Stimulated activated naive CD4-positive, alpha-beta T cell treated with Interleukin-2 at 50 U/mL for 16 hours (primary cell): ENCODE measurements around the gene EOLA1.
"Not testable (repeated sequence)": the region's sequence is repeated elsewhere in the genome, so short reads cannot be mapped to it uniquely, and the experiment has no call there.

Experiments used
- DNase-seq: peaks from one replicate; lab custom pipeline; 2025; lab: John Stamatoyannopoulos, UW

Gene EOLA1

DNA sequence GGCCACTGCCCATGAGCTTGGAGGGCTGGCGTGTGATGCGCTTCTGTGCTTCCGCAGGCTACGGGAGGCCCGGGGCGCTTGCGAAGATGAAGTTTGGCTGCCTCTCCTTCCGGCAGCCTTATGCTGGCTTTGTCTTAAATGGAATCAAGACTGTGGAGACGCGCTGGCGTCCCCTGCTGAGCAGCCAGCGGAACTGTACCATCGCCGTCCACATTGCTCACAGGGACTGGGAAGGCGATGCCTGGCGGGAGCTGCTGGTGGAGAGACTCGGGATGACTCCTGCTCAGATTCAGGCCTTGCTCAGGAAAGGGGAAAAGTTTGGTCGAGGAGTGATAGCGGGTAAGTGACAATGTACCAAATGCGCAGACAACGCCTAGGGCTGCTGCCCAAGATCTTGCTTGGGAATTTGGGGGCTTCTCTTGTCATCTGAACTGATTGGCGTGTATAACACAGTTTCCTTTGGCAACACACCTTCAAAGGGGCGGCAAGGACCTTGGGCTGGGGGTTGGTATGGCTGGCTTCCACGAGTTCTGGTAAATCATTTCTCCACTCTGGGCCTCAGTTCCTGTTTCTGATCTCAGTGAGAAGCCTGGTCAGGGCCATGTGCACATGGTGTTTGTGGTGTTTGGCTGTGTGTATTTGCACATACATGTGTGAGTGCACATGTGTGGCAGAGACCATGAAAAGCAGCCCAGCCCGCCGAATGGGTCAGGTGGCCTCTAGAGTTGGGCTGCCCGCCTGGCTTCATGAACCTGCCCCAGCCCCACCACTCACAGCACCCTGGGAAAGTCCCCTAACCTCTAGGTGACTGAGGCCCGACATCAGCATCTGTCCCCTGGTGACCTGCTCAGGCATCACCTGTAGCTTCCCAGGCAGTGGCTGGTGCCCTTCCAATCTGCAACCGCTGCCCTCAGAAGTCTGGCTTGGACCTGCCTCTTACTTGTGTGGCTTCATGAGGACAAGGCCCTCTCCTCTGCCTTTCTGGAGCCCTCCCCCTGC, 5.0 kb downstream of the EOLA1 start:
- not testable (repeated sequence) for DNase-seq

DNA sequence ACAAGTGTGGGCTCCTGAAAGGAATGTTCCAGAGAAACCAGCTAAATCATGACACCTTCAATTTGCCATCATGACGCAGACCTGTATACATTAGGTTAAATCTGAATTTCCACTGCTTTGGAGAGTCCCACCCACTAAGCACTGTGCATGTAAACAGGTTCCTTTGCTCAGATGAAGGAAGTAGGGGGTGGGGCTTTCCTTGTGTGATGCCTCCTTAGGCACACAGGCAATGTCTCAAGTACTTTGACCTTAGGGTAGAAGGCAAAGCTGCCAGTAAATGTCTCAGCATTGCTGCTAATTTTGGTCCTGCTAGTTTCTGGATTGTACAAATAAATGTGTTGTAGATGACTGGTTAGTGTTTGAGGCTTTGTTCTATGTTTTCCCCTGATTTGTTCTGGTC, 6.2 kb downstream of the EOLA1 start:
- not testable (repeated sequence) for DNase-seq

DNA sequence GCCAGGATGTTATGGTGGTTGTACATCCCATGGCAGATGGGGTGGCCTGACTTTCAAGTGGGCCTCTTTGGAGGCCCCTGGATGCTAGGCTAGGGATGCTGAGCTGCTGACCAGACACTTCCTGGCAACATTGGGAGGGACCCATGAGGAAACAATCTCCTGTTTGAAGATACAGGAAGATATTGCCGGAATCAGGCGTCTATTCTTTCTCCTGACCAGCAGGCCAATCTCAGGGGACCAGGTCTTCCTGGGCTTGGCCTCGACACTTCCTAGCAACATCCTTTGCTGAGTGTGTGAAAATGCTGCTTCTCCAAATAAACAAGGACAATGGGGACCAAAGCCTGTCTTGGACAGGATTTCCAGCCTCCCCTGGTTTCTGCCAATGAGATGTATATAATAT, 7.0 kb downstream of the EOLA1 start:
- not testable (repeated sequence) for DNase-seq

DNA sequence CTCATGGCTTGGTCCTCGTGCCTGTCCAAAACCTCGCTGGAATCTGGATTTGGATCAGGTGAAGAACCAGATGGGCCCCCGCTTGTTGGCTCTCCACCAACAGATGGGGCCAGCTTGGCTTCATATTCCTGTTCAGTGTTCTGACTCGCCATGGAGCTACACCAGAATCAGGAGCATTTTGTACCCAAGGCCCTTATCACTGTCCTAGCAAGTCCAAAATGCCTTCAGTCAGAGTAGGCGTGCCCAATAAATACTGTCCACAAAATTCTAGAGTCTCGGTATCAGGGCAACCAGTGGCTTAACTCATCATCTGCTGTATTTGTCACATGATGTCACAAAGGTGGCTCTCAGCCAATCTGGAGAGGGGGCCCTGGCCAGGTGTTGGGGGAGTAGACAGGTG, 8.9 kb downstream of the EOLA1 start, which contains the start of gene HSFX3:
Gene HSFX3, minus strand, starts transcription at position 224 of the 400 bp plus-strand sequence. Its CDS starts 72 bp downstream, at position 152.
- not testable (repeated sequence) for DNase-seq

DNA sequence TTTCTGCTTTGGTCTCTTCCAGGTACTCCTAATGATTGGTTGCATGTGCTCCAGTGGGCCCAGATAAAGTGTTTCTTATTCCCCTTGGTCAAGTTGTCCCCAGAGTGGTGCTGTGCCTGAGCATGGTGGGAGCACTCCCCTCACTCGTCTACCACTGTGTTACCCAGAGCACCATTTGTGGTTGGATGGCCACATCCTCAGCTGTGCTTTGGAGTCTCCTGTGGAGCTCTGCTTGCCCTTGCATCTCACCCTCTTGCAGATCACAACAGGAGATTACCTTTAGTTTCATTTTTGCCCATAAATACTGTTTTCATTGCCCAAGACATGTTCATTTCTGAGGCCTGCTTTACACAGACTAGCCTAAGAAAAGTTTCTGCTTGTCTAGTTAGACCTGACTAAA, 9.6 kb downstream of the EOLA1 start:
- DNase-seq = not testable (repeated sequence)

DNA sequence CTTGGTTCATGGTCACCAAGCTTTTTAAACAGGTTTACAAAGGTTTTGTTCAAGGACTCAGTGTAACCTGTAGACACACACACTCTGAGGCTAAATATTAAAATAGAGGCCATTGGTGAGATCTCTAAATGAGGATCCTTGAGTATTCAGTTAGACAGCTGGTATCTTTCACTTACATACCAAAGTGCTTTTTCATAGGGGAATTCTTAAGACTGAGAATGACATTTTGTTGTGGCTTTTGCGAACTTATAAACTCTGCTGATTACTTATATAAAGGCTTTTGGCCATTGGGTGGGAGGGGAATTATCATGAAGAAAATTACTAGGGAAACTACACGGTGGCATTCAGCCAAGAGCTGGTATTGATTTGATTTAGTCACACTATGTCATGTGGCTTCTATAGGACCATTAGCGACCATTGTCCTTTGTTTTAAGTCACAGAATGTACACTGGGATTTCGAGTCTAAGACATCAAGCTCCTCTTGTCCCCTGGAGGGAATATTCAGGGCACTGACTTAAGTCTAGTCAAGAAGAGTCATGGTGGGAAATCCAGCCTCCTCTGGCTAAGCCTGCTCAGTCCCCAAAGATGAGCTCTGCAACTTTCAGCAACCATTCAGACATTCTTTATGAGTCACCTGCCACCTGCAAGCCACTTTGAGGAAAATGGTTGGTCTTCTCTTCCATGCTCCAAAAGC, 10.6 kb downstream of the EOLA1 start:
- not testable (repeated sequence) for DNase-seq

DNA sequence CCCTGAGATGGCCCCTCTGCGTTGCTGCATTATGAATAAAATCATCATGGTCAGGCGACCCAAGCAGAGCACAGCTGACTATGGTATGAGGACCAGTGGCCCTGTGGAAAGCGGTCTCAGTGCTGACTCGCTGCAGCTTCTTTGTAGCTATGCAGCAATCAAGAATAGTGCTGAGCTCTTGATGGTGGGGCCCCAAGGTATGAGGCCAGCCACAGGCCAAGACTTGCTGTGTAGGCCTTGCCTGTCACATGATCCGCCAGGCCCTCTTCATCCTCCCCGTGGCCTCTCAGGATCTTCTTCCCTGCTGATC, 11.1 kb downstream of the EOLA1 start:
- DNase-seq = not testable (repeated sequence)

DNA sequence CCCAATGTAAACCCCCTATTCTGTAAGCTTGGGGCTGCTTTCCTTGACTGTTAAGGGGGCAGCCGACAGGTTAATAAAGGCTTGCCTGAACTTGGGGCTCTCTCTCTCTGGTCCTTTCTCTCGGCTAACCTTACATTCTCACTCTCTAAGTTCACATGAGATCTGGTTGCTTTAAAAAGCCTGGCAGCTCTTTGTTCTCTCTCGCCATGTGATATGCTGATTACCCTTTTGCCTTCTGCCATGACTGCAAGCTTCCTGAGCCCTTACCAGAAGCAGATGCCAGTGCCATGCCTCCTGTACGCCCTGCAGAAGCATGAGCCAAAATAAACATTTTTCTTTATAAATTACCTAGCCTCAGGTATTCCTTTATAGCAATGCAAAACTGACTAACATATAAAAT, 14.4 kb downstream of the EOLA1 start:
- not testable (repeated sequence) for DNase-seq

DNA sequence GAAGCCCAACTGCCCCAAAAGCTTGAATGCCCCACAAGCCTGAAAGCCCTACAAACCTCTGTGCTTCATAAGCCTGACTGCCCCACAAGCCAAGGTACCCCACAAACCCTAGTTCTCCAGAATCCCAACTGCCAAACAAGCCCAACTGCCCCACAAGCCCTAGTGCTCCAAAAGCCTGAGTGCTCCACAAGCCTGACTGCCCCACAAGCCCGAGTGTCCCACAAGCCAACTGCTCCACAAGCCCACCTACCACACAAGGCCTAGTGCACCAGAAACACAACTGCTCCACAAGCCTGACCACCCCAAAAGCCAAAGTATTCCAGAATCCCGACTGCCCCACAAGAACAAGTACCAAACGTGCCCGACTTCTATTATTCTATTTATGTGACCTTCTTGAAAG, 22.5 kb downstream of the EOLA1 start:
- DNase-seq = no peak

DNA sequence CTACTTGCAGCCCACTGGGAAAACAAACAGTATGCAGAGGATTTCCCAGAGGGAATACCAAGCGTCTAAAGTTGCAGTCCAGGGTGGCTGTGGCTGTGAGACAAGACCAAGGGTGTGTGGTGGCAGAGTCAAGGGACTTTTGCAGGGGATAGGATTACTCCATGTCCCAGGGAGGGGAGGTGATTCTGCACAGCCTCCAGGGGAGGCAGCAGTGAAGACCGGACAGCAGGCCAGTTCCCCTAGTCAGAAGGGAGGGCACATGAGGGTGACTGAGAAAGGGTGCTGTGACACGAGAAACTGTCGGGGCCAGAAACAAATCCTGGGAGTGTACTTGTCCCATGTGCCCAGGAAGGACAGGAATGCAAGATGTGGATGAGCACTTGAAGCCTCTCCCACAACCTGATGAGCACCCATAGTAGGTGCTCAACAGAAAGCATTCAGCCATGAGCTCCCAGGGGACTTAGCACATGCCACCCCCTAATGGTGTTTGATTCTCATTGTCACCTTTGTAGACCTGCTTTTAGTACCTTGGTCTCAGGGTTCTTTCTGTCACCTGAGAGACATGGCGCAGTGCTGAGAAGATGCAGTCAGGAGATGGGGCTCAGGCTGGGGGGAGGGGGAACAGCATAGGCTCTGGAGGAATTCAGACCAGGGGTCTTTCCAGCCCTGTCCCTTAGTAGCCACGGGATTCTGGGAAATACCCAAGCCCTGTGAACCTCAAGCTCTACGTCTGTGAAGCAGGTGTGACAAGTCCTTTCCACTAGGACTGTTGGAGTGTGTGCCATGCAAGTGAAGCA, 27.0 kb downstream of the EOLA1 start:
- no peak for DNase-seq

DNA sequence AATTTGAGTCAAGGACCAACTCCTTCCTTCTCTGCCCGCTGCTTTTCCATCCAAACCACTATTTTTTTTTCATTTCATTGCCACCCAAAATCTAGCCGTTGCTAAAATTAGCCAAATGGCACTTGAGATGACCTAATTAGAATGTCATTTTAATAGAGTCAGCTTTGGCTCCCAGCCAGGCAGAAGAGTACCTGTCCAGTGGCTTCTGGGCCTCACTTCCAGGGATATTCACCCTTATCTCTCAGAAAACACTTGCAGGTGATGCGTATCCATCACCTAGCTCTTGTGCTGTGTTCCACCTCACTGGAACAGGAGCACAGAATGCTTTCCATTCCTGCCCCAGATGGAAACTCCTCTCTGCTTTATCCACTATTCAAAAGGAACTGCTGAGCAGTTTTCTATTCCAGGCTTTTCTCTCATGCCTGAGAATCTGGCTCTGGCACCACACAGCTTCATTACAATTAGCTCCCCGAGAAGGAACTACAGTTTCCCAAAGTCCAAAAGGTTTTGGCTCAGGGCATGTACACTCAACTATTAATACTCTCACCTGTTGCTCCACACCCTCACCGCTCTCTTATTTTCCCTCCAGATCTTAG, 28.0 kb downstream of the EOLA1 start:
- no peak for DNase-seq

DNA sequence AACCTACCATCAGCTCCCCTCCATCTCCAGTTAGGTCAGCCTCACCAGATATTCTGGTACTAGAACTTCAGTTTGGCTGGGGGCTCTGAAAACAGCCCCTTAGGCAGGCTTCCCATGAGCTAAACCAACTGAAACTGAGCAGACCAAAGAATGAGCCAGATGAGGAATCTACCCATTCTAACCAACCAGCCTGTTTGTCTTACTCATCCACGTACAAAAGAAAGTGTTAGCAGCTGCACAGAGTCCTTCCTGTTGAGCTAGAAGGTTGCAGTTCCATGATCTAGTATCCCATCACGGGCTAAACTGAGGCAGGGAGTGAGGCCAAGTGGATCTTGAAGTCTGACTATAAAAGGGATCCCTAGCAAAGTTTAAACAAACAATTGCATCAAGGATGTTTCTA, 29.0 kb downstream of the EOLA1 start:
- DNase-seq = no peak

DNA sequence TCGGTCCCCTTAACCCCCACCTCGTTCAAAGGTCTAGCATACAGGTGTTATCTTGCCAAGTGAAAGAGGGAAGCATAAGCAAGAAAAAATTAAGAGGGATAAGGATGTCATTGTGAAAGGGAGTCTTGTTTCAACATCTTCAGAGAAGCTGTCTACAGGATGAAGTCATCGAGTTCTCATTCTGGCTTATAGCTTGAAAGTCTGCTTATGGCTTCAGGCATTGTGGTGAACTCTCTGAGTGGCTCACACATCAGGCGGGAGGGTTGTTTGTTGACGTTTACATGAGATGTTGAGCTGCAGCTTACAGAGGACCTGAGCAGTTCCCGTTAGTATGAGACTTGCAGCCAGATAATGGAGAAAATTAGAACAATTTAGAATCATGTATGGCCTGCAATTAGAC, 29.9 kb downstream of the EOLA1 start:
- no peak for DNase-seq

DNA sequence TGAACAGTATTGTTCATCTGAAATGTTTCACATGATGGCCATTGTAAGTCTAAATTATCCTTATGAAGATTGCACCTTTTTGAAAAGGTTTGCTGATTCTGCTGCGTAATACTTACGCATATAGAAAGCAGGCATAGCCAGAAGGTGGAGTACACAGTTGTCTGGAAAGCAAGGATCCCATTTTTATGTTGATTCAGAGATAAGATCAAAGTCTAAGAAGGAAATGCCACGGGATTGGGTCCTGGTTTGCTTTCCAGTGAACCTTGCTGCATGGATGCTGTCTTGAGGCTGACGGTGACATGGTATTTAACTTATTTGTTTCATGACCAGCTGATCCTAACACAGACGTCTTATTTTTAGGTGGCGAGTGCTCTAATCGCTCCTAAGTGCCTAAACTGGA, 31.0 kb downstream of the EOLA1 start:
- DNase-seq = no peak

DNA sequence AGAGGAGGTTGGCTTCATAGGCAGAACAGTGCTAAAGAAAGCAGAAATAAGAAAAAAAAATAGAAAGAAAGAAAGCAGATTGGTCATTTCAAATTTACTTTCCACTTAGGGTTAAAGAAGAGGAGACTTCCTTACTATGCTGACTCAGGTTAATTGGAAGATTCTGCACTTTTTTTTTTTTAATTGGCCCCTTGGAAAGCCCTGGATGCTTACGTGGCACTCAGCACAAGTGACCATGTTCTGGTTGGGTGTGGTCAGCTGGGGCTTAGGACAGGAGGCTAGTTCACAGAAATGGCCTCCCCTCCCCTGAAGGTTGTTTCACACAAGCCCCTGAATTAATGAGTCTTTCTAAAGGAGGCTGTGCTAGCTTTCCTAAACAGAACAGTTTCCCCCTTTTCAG, 31.9 kb downstream of the EOLA1 start:
- no peak for DNase-seq

DNA sequence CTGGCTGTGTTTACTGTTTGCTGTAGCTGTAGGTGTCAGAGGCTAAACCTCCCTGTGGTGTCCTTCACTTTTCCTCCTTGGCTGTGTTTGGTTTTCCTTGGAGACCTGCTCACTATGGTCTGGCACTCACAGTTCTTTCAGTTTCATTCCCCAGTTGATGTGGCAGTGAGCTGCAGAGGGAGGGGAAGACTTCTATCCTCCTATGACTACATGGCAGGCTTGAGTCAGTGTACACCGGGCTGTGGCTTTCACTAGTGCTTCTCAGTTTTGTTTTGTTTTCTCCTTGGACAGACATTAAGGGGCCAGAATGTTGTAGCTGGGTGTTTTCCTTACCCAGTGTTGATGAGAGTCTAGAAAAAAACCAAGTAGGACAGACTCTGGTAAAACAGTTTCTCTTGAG, 32.6 kb downstream of the EOLA1 start:
- DNase-seq = not testable (repeated sequence)

DNA sequence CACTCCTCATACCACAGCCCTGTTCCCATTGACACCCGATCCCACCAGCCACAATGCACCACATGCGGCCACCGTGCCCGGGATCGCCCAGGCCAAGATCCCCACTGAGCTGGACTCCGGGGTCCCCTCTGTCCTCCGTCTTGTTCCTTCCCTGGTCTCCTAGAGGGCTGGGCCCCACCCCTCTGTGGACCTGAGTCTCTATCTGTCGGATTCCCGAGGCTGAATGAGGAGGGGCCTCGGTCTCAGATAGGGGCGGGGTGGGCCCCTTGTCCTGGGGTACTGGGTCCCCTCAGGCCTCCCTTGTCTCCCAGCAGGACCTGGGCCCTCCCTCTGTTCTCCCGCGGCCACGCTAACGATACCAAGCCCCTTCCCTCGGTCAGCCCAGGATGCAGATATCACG, 44.8 kb downstream of the EOLA1 start:
- DNase-seq = not testable (repeated sequence)

DNA sequence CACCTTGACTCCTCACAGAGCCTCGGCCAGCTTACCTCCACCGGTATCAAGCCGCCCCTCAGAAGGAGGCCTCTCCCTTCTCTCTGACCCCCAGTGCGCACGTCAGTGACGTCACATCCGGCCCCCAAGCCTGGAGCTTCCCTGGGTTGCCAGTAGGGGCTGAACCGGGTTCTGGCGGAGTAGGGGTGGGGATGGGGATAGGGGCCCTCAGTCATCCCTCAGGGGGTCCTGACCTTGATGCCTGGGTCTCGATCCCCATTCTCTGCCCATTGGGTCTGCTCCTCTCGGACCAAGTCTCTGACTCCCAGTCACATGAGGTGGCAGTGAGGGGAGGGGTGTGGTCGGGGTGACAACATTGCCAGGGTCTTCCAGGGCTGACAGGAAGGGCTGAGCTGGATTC, 46.5 kb downstream of the EOLA1 start, which contains the start of gene MAGEA9B:
Gene MAGEA9B, minus strand, starts transcription at position 101 of the 400 bp plus-strand sequence. CDS start 4,280 bp downstream, outside the sequence.
- not testable (repeated sequence) for DNase-seq

DNA sequence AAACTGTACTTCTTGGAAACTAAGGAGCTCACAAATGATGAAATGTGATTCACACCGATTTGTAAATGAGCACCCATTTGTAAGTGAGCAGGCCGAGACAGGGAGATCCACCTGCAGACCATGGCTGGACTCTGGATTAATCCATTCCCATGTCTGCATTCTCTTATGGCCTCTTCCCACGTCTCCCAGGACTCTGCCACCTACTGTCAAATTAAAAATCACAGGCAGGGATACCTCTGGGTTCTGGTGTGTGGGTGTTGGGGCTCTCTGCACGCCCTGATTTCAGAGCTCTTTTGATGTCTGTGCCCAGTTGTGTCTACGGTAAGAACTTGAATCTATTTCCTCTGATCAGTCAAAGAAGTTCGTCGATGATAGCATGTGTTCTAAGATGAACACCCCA, 50.2 kb downstream of the EOLA1 start:
- DNase-seq = not testable (repeated sequence)

DNA sequence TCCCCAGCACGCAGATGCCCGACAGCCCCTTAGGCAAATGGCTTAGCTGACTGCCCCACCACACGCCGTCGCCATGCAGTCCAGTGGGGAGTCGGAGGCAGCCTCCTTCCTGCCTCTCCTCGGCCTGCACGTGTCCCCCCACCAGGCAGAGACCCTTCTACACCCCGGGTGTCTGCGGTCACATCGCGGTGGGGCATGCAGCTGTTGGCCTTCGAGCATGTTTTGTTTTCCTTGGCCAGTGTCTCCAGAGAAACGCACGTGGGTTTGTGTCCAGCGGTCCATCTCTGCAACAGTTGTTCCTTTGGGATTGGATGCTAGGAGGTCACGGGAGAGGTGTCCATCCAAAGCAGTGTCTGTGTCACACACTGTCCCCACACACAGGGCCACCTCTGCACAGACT, 54.4 kb downstream of the EOLA1 start, which contains the start of gene HSFX2:
Gene HSFX2, minus strand, starts transcription at position 101 of the 400 bp plus-strand sequence. CDS start 614 bp downstream, outside the sequence.
- not testable (repeated sequence) for DNase-seq

DNA sequence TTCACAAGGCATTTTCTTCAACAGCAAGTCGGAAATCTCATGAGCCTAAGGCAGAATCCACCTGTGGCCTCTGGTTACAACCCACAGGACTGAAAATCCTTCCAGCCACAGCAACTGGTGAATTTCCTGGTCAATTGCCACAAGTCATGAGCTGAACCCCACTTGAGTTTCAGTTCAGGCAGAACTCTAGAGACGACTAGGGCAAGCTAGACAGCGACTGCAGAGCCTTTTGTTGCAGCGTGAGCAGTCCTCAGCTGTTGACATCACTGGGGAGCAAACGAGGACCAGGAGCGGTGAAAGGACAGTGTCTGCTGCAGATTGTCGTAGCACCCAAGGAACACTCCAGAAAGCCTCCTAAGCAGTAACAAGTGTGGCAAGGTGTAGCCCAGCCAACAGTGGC, 55.1 kb downstream of the EOLA1 start:
- not testable (repeated sequence) for DNase-seq
